Measurements from ENCODE around the gene CERT1.

DNA sequence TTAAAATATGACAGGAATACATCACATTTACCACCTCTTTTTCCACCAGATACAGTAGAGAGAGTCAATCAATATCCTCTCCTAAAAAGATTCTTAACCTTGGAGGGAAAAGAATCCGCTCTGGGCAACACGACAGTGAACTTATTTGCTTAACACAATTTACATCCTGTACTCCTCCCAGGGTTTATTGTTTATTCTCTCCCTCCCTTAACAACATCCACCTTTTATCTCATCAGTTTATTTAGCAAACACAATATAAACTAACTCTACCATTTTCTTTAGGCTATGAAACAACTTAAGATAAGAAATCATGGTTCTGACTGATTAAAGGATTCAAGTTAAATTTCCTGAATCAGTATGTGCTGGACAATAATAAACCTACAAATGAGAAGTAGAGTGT, 50.9 kb downstream of the CERT1 start:
- TF ChIP-seq, protein P1, sequence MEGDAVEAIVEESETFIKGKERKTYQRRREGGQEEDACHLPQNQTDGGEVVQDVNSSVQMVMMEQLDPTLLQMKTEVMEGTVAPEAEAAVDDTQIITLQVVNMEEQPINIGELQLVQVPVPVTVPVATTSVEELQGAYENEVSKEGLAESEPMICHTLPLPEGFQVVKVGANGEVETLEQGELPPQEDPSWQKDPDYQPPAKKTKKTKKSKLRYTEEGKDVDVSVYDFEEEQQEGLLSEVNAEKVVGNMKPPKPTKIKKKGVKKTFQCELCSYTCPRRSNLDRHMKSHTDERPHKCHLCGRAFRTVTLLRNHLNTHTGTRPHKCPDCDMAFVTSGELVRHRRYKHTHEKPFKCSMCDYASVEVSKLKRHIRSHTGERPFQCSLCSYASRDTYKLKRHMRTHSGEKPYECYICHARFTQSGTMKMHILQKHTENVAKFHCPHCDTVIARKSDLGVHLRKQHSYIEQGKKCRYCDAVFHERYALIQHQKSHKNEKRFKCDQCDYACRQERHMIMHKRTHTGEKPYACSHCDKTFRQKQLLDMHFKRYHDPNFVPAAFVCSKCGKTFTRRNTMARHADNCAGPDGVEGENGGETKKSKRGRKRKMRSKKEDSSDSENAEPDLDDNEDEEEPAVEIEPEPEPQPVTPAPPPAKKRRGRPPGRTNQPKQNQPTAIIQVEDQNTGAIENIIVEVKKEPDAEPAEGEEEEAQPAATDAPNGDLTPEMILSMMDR (conservative IDR thresholded peaks at IDR 0.05 in 1 of 2, IDR thresholded peaks at IDR 0.05 in 1 of 2; ENCODE audit: extremely low read depth in 1 of 2, insufficient read depth in 1 of 2, low read depth in 1 of 2, low read length in 2 of 2): no peak
- no peak for TF ChIP-seq EZH2 (IDR thresholded peaks at IDR 0.05; ENCODE audit: borderline replicate concordance, low read length)
